Stimulated activated naive CD8-positive, alpha-beta T cell treated with anti-CD3 and anti-CD28 coated beads, Interleukin-15, Interleukin-2, amounts not matched to agents 100 ng/mL and 50 ng/mL, for 24 hours (primary cell): ENCODE measurements around the gene CADM4.
A peak's percentile ranks its signal among the peaks of the same experiment; 100 is the strongest.
"Not testable (repeated sequence)": the region's sequence is repeated elsewhere in the genome, so short reads cannot be mapped to it uniquely, and the experiment has no call there.

Experiments used
- H3K27ac Mint-ChIP-seq: one replicate; pipeline ENCODE4 v1.8.0; 2021; ENCODE audit warnings: mild to moderate bottlenecking, mixed read lengths
- H3K27me3 Mint-ChIP-seq: one replicate; pipeline ENCODE4 v1.8.0; 2021; ENCODE audit warnings: mixed read lengths
- H3K36me3 Mint-ChIP-seq: one replicate; pipeline ENCODE4 v1.8.0; 2021; ENCODE audit warnings: low read depth, mixed read lengths
- H3K4me1 Mint-ChIP-seq: one replicate; pipeline ENCODE4 v1.8.0; 2021; ENCODE audit warnings: low read depth, mixed read lengths
- H3K4me3 Mint-ChIP-seq: one replicate; pipeline ENCODE4 v1.8.0; 2021; ENCODE audit warnings: mild to moderate bottlenecking, mixed read lengths
- H3K9me3 Mint-ChIP-seq: one replicate; pipeline ENCODE4 v1.8.0; 2021; ENCODE audit warnings: mixed read lengths

Gene CADM4

GRCh38 chr19:43639519-43640423, at the start of gene CADM4:
Gene CADM4 (minus strand): TSS chr19:43639850. CDS start chr19:43639790, 60 bp downstream.
- no peak within 1 kb of the TSS for H3K27ac Mint-ChIP-seq
- no peaks in the 10 kb centered on the region for H3K9me3 Mint-ChIP-seq
- H3K4me1 Mint-ChIP-seq, result peaks cover 14% of the 10 kb centered on the region
- H3K4me3 Mint-ChIP-seq, result peak within 1 kb of the TSS; percentile 81
- no peaks in the 10 kb centered on the region for H3K36me3 Mint-ChIP-seq
- peaks cover 36% of the 10 kb centered on the region for H3K27me3 Mint-ChIP-seq

- Mint-ChIP-seq H3K4me3 (no peak overlapping the region), H3K36me3 (peaks cover 4% of the 10 kb centered on the region), H3K4me1 (peaks cover 9% of the 10 kb centered on the region), H3K9me3 (peaks cover 10% of the 10 kb centered on the region), H3K27me3 (peaks cover 3% of the 10 kb centered on the region), H3K27ac (no peak overlapping the region)
Observed at GRCh38 chr19:43688059-43688701, 48.5 kb upstream of the CADM4 start.

- no peak overlapping the region for H3K27ac Mint-ChIP-seq
- H3K36me3 Mint-ChIP-seq, result peaks cover 4% of the 10 kb centered on the region
- H3K4me3 Mint-ChIP-seq, result no peak overlapping the region
- peaks cover 9% of the 10 kb centered on the region for H3K4me1 Mint-ChIP-seq
- peaks cover 6% of the 10 kb centered on the region for H3K9me3 Mint-ChIP-seq
- H3K27me3 Mint-ChIP-seq, result no peaks in the 10 kb centered on the region
Observed at GRCh38 chr19:43687660-43687997, 48.0 kb upstream of the CADM4 start.

GRCh38 chr19:43684326-43684725, 44.7 kb upstream of the CADM4 start:
- Mint-ChIP-seq H3K9me3 (no peaks in the 10 kb centered on the region), H3K27me3 (no peaks in the 10 kb centered on the region), H3K4me1 (peaks cover 9% of the 10 kb centered on the region), H3K27ac (no peak overlapping the region), H3K36me3 (no peaks in the 10 kb centered on the region), H3K4me3 (no peak overlapping the region)

- Mint-ChIP-seq H3K27ac (no peak overlapping the region), H3K4me3 (no peak overlapping the region), H3K4me1 (peaks cover 9% of the 10 kb centered on the region), H3K9me3 (no peaks in the 10 kb centered on the region), H3K36me3 (no peaks in the 10 kb centered on the region), H3K27me3 (no peaks in the 10 kb centered on the region)
Observed at GRCh38 chr19:43683905-43684304, 44.3 kb upstream of the CADM4 start.

- H3K9me3 Mint-ChIP-seq, result no peaks in the 10 kb centered on the region
- H3K27ac Mint-ChIP-seq, result no peak overlapping the region
- H3K36me3 Mint-ChIP-seq, result no peaks in the 10 kb centered on the region
Observed at GRCh38 chr19:43682824-43683661, 43.4 kb upstream of the CADM4 start.

GRCh38 chr19:43682269-43682668, 42.6 kb upstream of the CADM4 start:
- not testable (repeated sequence) for H3K4me3 Mint-ChIP-seq, H3K27ac Mint-ChIP-seq, H3K27me3 Mint-ChIP-seq, H3K9me3 Mint-ChIP-seq, H3K36me3 Mint-ChIP-seq, H3K4me1 Mint-ChIP-seq

More at GRCh38 chr19:43682824-43683661, 43.4 kb upstream of the CADM4 start:
- H3K27me3 Mint-ChIP-seq, result no peaks in the 10 kb centered on the region
- peaks cover 9% of the 10 kb centered on the region for H3K4me1 Mint-ChIP-seq
- no peak overlapping the region for H3K4me3 Mint-ChIP-seq

- H3K27me3 Mint-ChIP-seq, result no peaks in the 10 kb centered on the region
- peaks cover 5% of the 10 kb centered on the region for H3K4me1 Mint-ChIP-seq
- no peak overlapping the region for H3K4me3 Mint-ChIP-seq
- no peaks in the 10 kb centered on the region for H3K9me3 Mint-ChIP-seq
- no peak overlapping the region for H3K27ac Mint-ChIP-seq
- H3K36me3 Mint-ChIP-seq, result no peaks in the 10 kb centered on the region
Observed at GRCh38 chr19:43681821-43682220, 42.2 kb upstream of the CADM4 start.

GRCh38 chr19:43678512-43679261, 39.0 kb upstream of the CADM4 start:
- Mint-ChIP-seq H3K9me3 (no peaks in the 10 kb centered on the region), H3K27ac (no peak overlapping the region), H3K27me3 (no peaks in the 10 kb centered on the region), H3K36me3 (no peaks in the 10 kb centered on the region), H3K4me1 (peaks cover 15% of the 10 kb centered on the region), H3K4me3 (no peak overlapping the region)

- no peak overlapping the region for H3K4me3 Mint-ChIP-seq
- peak overlapping the region; percentile 11 for H3K27ac Mint-ChIP-seq
- H3K9me3 Mint-ChIP-seq, result no peaks in the 10 kb centered on the region
- H3K36me3 Mint-ChIP-seq, result no peaks in the 10 kb centered on the region
- H3K27me3 Mint-ChIP-seq, result no peaks in the 10 kb centered on the region
- H3K4me1 Mint-ChIP-seq, result peaks cover 15% of the 10 kb centered on the region
Observed at GRCh38 chr19:43675906-43676305, 36.3 kb upstream of the CADM4 start.

- H3K4me1 Mint-ChIP-seq, result peaks cover 18% of the 10 kb centered on the region
- H3K27ac Mint-ChIP-seq, result peak overlapping the region; percentile 83
- no peaks in the 10 kb centered on the region for H3K36me3 Mint-ChIP-seq
- no peaks in the 10 kb centered on the region for H3K9me3 Mint-ChIP-seq
- peak overlapping the region; percentile 14 for H3K4me3 Mint-ChIP-seq
- no peaks in the 10 kb centered on the region for H3K27me3 Mint-ChIP-seq
Observed at GRCh38 chr19:43675269-43675879, 35.7 kb upstream of the CADM4 start.

- Mint-ChIP-seq H3K4me3 (no peak overlapping the region), H3K36me3 (no peaks in the 10 kb centered on the region), H3K27me3 (no peaks in the 10 kb centered on the region), H3K9me3 (no peaks in the 10 kb centered on the region), H3K4me1 (peaks cover 26% of the 10 kb centered on the region), H3K27ac (no peak overlapping the region)
Observed at GRCh38 chr19:43674596-43674995, 34.9 kb upstream of the CADM4 start.

- Mint-ChIP-seq H3K27ac (no peak overlapping the region), H3K27me3 (no peaks in the 10 kb centered on the region), H3K4me3 (no peak overlapping the region), H3K4me1 (peaks cover 30% of the 10 kb centered on the region), H3K36me3 (no peaks in the 10 kb centered on the region), H3K9me3 (no peaks in the 10 kb centered on the region)
Observed at GRCh38 chr19:43674183-43674582, 34.5 kb upstream of the CADM4 start.

- no peaks in the 10 kb centered on the region for H3K9me3 Mint-ChIP-seq
- H3K27ac Mint-ChIP-seq, result no peak overlapping the region
- H3K4me1 Mint-ChIP-seq, result peaks cover 35% of the 10 kb centered on the region
- H3K36me3 Mint-ChIP-seq, result no peaks in the 10 kb centered on the region
- H3K27me3 Mint-ChIP-seq, result no peaks in the 10 kb centered on the region
- H3K4me3 Mint-ChIP-seq, result no peak overlapping the region
Observed at GRCh38 chr19:43673637-43674036, 34.0 kb upstream of the CADM4 start.
